K562 (cell line): Measurements from ENCODE around the gene TMSB4Y. TPM values are rescaled to one million over a fixed set of nuclear protein-coding genes. Genes with fewer than 3 reads are reported as not detected.

Experiments
- ATAC-seq: fragments of 200-7000 bp; cut with Tn5 transposase; 3 replicates; pipeline ENCODE4 v1.9.1; 2020; ENCODE audit warnings: moderate library complexity
- Bru-seq: library from RNA; stranded (reverse); fragments of 400-500 nt; gene quantifications from one replicate; lab custom pipeline; 2021; lab: Mats Ljungman, UMichigan
- BruChase-seq, 2 experiments: library from RNA; stranded (reverse); fragments of 400-500 nt; gene quantifications; one replicate each; lab custom pipeline; 2021; lab: Mats Ljungman, UMichigan
- BruUV-seq: library from RNA; stranded (reverse); fragments of 400-500 nt; replicated peaks from 2 replicates; lab custom pipeline; 2021; lab: Mats Ljungman, UMichigan
- CTCF ChIA-PET: fragments of 300-600 bp; formaldehyde crosslinking; extraction: SDS; loops from one replicate; lab custom pipeline; 2021; ENCODE audit warnings: low intra/inter-chr PET ratio; lab: Yijun Ruan, JAX
- POLR2A ChIA-PET: fragments of 300-600, 350-650 bp; sonication (Branson Sonifier 250); formaldehyde crosslinking; extraction: SDS; loops from one replicate; lab custom pipeline; 2021; ENCODE audit warnings: antibody characterized with exemption, inconsistent platforms; lab: Yijun Ruan, JAX
- DNase-seq, 4 experiments: peaks; one replicate each; pipeline versions ENCODE4 v3.0.0 to v3.0.0-alpha.2; 2011 to 2018; ENCODE audit warnings: low spot score in 3 of 4, mixed read lengths in 3 of 4; ENCODE audit errors: extremely low read depth in 1 of 4
- FAIRE-seq: peaks from 2 replicates; lab custom pipeline; 2011; peaks lifted over from hg19 to GRCh38; lab: Jason Lieb, UNC
- H2AFZ ChIP-seq: 2 replicates; pipeline ENCODE4 v1.6.0; 2011; ENCODE audit warnings: low read depth, low read length, control low read depth, inconsistent platforms
- H3K27ac ChIP-seq: fragments of 200-600 bp; 3 replicates; pipeline ENCODE4 v1.8.0; 2011; ENCODE audit warnings: low read depth, mild to moderate bottlenecking, control low read depth, inconsistent platforms, low read length, moderate library complexity, mixed read lengths; ENCODE audit errors: extremely low read depth
- H3K27me3 ChIP-seq, 2 experiments: fragments of 300-600 bp in 1 of 2; 2 replicates in 1 of 2; 3 replicates in 1 of 2; pipeline versions ENCODE4 v1.6.0 to v1.8.0; 2011; ENCODE audit warnings: inconsistent platforms in 2 of 2, low read length in 2 of 2, mild to moderate bottlenecking in 1 of 2, mixed read lengths in 1 of 2, moderate library complexity in 1 of 2; ENCODE audit not compliant: control insufficient read depth in 2 of 2, insufficient read depth in 2 of 2
- H3K36me3 ChIP-seq: fragments of 300-600 bp; 3 replicates; pipeline ENCODE4 v1.8.0; 2011; ENCODE audit warnings: mild to moderate bottlenecking, low read length, inconsistent platforms; ENCODE audit not compliant: control insufficient read depth, insufficient read depth
- H3K4me1 ChIP-seq, 2 experiments: fragments of 200-600 bp in 1 of 2; replicated peaks in 1 of 2; 2 replicates in 1 of 2; 3 replicates in 1 of 2; pipeline versions ENCODE4 v1.5.1 to v1.8.0; 2011; ENCODE audit warnings: inconsistent platforms in 2 of 2, low read length in 2 of 2, mild to moderate bottlenecking in 1 of 2, mixed read lengths in 1 of 2, moderate library complexity in 1 of 2; ENCODE audit not compliant: control insufficient read depth in 2 of 2, insufficient read depth in 2 of 2
- H3K4me2 ChIP-seq: 2 replicates; pipeline ENCODE4 v1.6.1; 2011; ENCODE audit warnings: low read length, control low read depth, inconsistent platforms, mixed read lengths; ENCODE audit not compliant: insufficient read depth
- H3K4me3 ChIP-seq: fragments of 200-600 bp; sonication (generic), shearing (Covaris generic); 2 replicates; pipeline ENCODE4 v1.5.1; 2016; ENCODE audit warnings: control low read depth, inconsistent platforms
- H3K79me2 ChIP-seq: fragments of 200-600 bp; 3 replicates; pipeline ENCODE4 v1.8.0; 2011; ENCODE audit warnings: low read length, inconsistent platforms; ENCODE audit not compliant: control insufficient read depth, insufficient read depth
- H3K9ac ChIP-seq, 2 experiments: 2 replicates each; pipeline versions ENCODE4 v1.6.0 to v1.6.1; 2011; ENCODE audit warnings: low read depth in 2 of 2, low read length in 2 of 2, control low read depth in 1 of 2, inconsistent platforms in 1 of 2, mild to moderate bottlenecking in 1 of 2, mixed read lengths in 1 of 2; ENCODE audit not compliant: insufficient read depth in 1 of 2
- H3K9me1 ChIP-seq: one replicate; pipeline ENCODE4 v1.6.0; 2011; ENCODE audit warnings: inconsistent platforms, mild to moderate bottlenecking, low read length, moderate library complexity; ENCODE audit not compliant: control insufficient read depth, insufficient read depth
- H3K9me3 ChIP-seq: replicated peaks from 2 replicates; pipeline ENCODE4 v1.5.1; 2011; ENCODE audit warnings: low read depth, low read length, inconsistent platforms; ENCODE audit not compliant: control insufficient read depth, insufficient read depth
- H4K20me1 ChIP-seq: replicated peaks from 2 replicates; pipeline ENCODE4 v1.6.1; 2011; ENCODE audit warnings: low read length, inconsistent platforms, mixed read lengths; ENCODE audit not compliant: control insufficient read depth, insufficient read depth
- ARID2 ChIP-seq: fragments of 450-650 bp; IDR thresholded peaks from 2 replicates; pipeline ENCODE4 v1.6.1; 2017; ENCODE audit warnings: antibody characterized with exemption, mild to moderate bottlenecking
- CBFA2T3 ChIP-seq: fragments of 450-650 bp; IDR thresholded peaks from 2 replicates; pipeline ENCODE4 v1.6.1; 2017
- ELF2 ChIP-seq: fragments of 250-450 bp; sonication (Bioruptor Pico); IDR thresholded peaks from 2 replicates; pipeline ENCODE4 v1.5.0; 2021; ENCODE audit warnings: mild to moderate bottlenecking
- LARP7 ChIP-seq: fragments of 450-650 bp; IDR thresholded peaks from 2 replicates; pipeline ENCODE4 v1.6.1; 2016
- NCOA6 ChIP-seq: fragments of 450-650 bp; IDR thresholded peaks from 2 replicates; pipeline ENCODE4 v1.6.1; 2017; ENCODE audit warnings: mild to moderate bottlenecking
- NFE2 ChIP-seq: IDR thresholded peaks from 2 replicates; pipeline ENCODE4 v1.6.1; 2014; ENCODE audit warnings: antibody characterized with exemption, low read depth
- NUFIP1 ChIP-seq: fragments of 450-650 bp; IDR thresholded peaks from 2 replicates; pipeline ENCODE4 v1.6.1; 2018; ENCODE audit not compliant: partially characterized antibody
- PHF21A ChIP-seq: fragments of 450-650 bp; IDR thresholded peaks from 2 replicates; pipeline ENCODE4 v1.6.1; 2017; ENCODE audit warnings: low read depth, borderline replicate concordance
- SIRT6 ChIP-seq: IDR thresholded peaks from one replicate; pipeline ENCODE4 v1.6.1; 2012; ENCODE audit warnings: low read depth, mild to moderate bottlenecking, control low read depth, inconsistent platforms, low read length, moderate library complexity
- SOX6 ChIP-seq: fragments of 450-650 bp; IDR thresholded peaks from 2 replicates; pipeline ENCODE4 v1.6.1; 2014; ENCODE audit warnings: mild to moderate bottlenecking
- ZC3H4 ChIP-seq: sonication (generic); formaldehyde crosslinking; IDR thresholded peaks from 2 replicates; pipeline ENCODE4 v1.9.0; 2021; ENCODE audit warnings: missing genetic modification reagents, borderline replicate concordance
- ZNF23 ChIP-seq: fragments of 250-450 bp; sonication (Bioruptor Pico); IDR thresholded peaks from 2 replicates; pipeline ENCODE4 v1.4.0; 2020; ENCODE audit warnings: mild to moderate bottlenecking
- ZNF232 ChIP-seq: sonication (generic); formaldehyde crosslinking; IDR thresholded peaks from 2 replicates; pipeline ENCODE4 v1.8.0; 2022; ENCODE audit warnings: mild to moderate bottlenecking, missing genetic modification reagents
- ZNF274 ChIP-seq: IDR thresholded peaks from 2 replicates; pipeline ENCODE4 v1.6.1; 2011; ENCODE audit warnings: low read depth, mild to moderate bottlenecking, low read length, moderate library complexity, borderline replicate concordance
- ZNF696 ChIP-seq: fragments of 250-450 bp; sonication (Bioruptor Pico); conservative IDR thresholded peaks from 2 replicates; pipeline ENCODE4 v1.4.0; 2020; ENCODE audit warnings: mild to moderate bottlenecking, moderate library complexity
- WGBS: fragments of 100-300 bp; shearing (Covaris generic); methylation state at CpG from one replicate; pipeline ENCODE4 v1.1.6; 2016; ENCODE audit warnings: low coverage, mixed read lengths; ENCODE audit not compliant: insufficient coverage; ENCODE audit errors: missing lambda C conversion rate; 5-methylcytosine and 5-hydroxymethylcytosine counted together
- in situ Hi-C: fragments of 300-500 bp; cut with MboI; formaldehyde crosslinking; loops from 4 replicates; pipeline ENCODE4 v1.15.0; 2018; ENCODE audit warnings: inconsistent platforms, mixed read lengths
- intact Hi-C: fragments of 100-400 bp; cut with micrococcal nuclease; formaldehyde crosslinking; loops from 2 replicates; pipeline ENCODE4 v1.14.2; 2022
- long read RNA-seq, 3 experiments: library from polyadenylated mRNA in 2 of 3; library from RNA in 1 of 3; unstranded in 2 of 3; stranded (forward) in 1 of 3; transcript quantifications; one replicate each; pipeline ENCODE4 v2.0.0, GENCODE V29; 2019 to 2022
- polyA minus RNA-seq, 3 experiments: library from RNA; depleted of rRNA, polyadenylated mRNA; stranded (reverse); fragments of >200 nt; gene quantifications; 2 replicates each; pipeline ENCODE4 v1.2.3, GENCODE V29; 2011
- polyA plus RNA-seq, 8 experiments: library from polyadenylated mRNA; depleted of rRNA in 4 of 8; stranded (reverse) in 5 of 8; unstranded in 3 of 8; fragments of >200 nt; fragmentation: Nextera tagmentation in 2 of 8; fragmentation: Illumina TruSeq in 1 of 8; extraction: Ambion mirVana in 2 of 8; extraction: Trizol in 1 of 8; gene quantifications; 2 replicates each; pipeline versions ENCODE4 v1.2.1 to v1.2.3, GENCODE V29; 2011 to 2014; ENCODE audit warnings: inconsistent platforms in 1 of 8, missing spikeins in 1 of 8
- total RNA-seq, 7 experiments: library from RNA; depleted of rRNA in 6 of 7; stranded (reverse); fragments of >200 nt in 6 of 7; fragmentation: Illumina TruSeq in 2 of 7; extraction: Trizol in 2 of 7; gene quantifications; 2 replicates each; pipeline versions ENCODE4 v1.2.1 to v1.2.3, GENCODE V29; 2011 to 2021; ENCODE audit warnings: low replicate concordance in 1 of 7
- TF ChIP-seq, protein P1 (sequence below): fragments of 450-650 bp; formaldehyde crosslinking; IDR thresholded peaks from 2 replicates; pipeline ENCODE4 v1.4.0; 2022; ENCODE audit warnings: missing genetic modification characterization
- TF ChIP-seq, protein P2 (sequence below): fragments of 450-650 bp; IDR thresholded peaks from 2 replicates; pipeline ENCODE4 v1.6.1; 2018; ENCODE audit warnings: mild to moderate bottlenecking, low read depth; ENCODE audit not compliant: partially characterized antibody
- TF ChIP-seq, protein P3 (sequence below): fragments of 250-450 bp; sonication (Bioruptor Pico); IDR thresholded peaks from 2 replicates; pipeline ENCODE4 v1.8.0; 2021; ENCODE audit warnings: moderate library complexity, mild to moderate bottlenecking, inconsistent platforms

The TMSB4Y gene
- total RNA-seq (2011; cell fraction: chromatin; rRNA removed; ENCODE audit: low replicate concordance), result not detected in 2 replicates
- not detected in 2 replicates for total RNA-seq (2011; cell fraction: nucleolus; rRNA removed)
- not detected in 2 replicates for total RNA-seq (2011; cell fraction: nucleoplasm; rRNA removed)
- total RNA-seq (2014; rRNA removed), result not detected in 2 replicates
- not detected in 2 replicates for total RNA-seq (2014; rRNA removed; fragmentation: Illumina TruSeq; extraction: Trizol)
- not detected in 2 replicates for total RNA-seq (2015; rRNA removed; fragmentation: Illumina TruSeq; extraction: Trizol)
- not detected in 2 replicates for total RNA-seq (2021)
- not detected in 2 replicates for polyA plus RNA-seq (2011; rRNA removed)
- not detected in 2 replicates for polyA plus RNA-seq (2011; cell fraction: cytosol; rRNA removed)
- polyA plus RNA-seq (2011; cell fraction: nucleus; rRNA removed), result not detected in 2 replicates
- not detected in 2 replicates for polyA plus RNA-seq (2012)
- not detected in 2 replicates for polyA plus RNA-seq (2014; fragmentation: Illumina TruSeq; extraction: Trizol)
- not detected for polyA plus RNA-seq (2014; fragmentation: Nextera tagmentation; extraction: Ambion mirVana)
- not detected in 2 replicates for polyA plus RNA-seq (2014; rRNA removed)
- polyA minus RNA-seq (2011; rRNA and poly(A)+ RNA removed), result not detected in 2 replicates
- polyA minus RNA-seq (2011; cell fraction: cytosol; rRNA and poly(A)+ RNA removed), result not detected in 2 replicates
- polyA minus RNA-seq (2011; cell fraction: nucleus; rRNA and poly(A)+ RNA removed), result not detected in 2 replicates
- not detected for Bru-seq, nascent RNA
- not detected for BruChase-seq, experiment 1, labeled RNA remaining after a 2-hour chase
- BruChase-seq, experiment 2, labeled RNA remaining after a 6-hour chase, result not detected
- long read RNA-seq, experiment 1, result 0 reads
- long read RNA-seq, experiment 2, result 0 reads
- long read RNA-seq, experiment 3, result 0 reads

DNA sequence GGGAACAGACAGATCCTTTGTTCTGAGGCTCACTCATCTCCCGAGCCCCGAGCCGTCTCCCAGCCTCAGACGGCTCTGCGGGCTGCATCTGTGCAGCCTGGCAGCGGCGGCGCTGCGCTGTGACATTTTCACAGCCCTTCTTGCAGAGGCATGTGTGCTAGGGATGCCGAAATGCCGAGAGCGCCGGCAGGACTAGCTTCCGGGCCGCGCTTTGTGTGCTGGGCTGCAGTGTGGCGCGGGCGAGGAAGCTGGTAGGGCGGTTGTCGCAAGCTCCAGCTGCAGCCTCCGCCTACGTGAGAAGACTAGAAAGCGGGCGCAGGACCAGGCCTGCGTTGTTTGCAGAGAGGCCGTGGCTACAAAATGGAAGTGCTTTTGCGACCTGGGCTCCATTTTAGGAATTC, at the start of gene TMSB4Y:
TMSB4Y (plus strand) TSS at position 332 of the 401 bp plus-strand sequence.
- no peak for TF ChIP-seq PHF21A
- TF ChIP-seq ARID2, result no peak
- no peak for TF ChIP-seq NCOA6
- no peak for TF ChIP-seq ZC3H4 (CRISPR knock-in tag)
- no peak for TF ChIP-seq CBFA2T3
- no peak for TF ChIP-seq NUFIP1
- no peak for TF ChIP-seq NFE2
- no peak for TF ChIP-seq SIRT6
- no peak for TF ChIP-seq SOX6
- no peak for TF ChIP-seq ELF2
- TF ChIP-seq ZNF23 (CRISPR knock-in tag), result no peak
- TF ChIP-seq, protein P1, sequence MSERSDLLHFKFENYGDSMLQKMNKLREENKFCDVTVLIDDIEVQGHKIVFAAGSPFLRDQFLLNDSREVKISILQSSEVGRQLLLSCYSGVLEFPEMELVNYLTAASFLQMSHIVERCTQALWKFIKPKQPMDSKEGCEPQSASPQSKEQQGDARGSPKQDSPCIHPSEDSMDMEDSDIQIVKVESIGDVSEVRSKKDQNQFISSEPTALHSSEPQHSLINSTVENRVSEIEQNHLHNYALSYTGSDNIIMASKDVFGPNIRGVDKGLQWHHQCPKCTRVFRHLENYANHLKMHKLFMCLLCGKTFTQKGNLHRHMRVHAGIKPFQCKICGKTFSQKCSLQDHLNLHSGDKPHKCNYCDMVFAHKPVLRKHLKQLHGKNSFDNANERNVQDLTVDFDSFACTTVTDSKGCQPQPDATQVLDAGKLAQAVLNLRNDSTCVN, result no peak
- no peak for TF ChIP-seq ZNF232 (CRISPR knock-in tag)
- TF ChIP-seq LARP7, result no peak
- TF ChIP-seq, protein P2, sequence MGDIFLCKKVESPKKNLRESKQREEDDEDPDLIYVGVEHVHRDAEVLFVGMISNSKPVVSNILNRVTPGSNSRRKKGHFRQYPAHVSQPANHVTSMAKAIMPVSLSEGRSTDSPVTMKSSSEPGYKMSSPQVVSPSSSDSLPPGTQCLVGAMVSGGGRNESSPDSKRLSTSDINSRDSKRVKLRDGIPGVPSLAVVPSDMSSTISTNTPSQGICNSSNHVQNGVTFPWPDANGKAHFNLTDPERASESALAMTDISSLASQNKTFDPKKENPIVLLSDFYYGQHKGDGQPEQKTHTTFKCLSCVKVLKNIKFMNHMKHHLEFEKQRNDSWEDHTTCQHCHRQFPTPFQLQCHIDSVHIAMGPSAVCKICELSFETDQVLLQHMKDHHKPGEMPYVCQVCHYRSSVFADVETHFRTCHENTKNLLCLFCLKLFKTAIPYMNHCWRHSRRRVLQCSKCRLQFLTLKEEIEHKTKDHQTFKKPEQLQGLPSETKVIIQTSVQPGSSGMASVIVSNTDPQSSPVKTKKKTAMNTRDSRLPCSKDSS, result no peak
- no peak for TF ChIP-seq ZNF696 (CRISPR knock-in tag)
- TF ChIP-seq, protein P3, sequence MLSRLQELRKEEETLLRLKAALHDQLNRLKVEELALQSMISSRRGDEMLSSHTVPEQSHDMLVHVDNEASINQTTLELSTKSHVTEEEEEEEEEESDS, result no peak
- no peak for TF ChIP-seq ZNF274
- H3K27me3 ChIP-seq, result no peaks in the 10 kb centered on the region
- ChIA-PET CTCF (no interaction called here), POLR2A (no interaction called here)
- no peaks in the 10 kb centered on the region for H3K9me3 ChIP-seq
- H3K4me1 ChIP-seq, result no peaks in the 10 kb centered on the region
- no peaks in the 10 kb centered on the region for H4K20me1 ChIP-seq
- no peak within 1 kb of the TSS for H3K9ac ChIP-seq
- intact Hi-C loops (no loop called here), in situ Hi-C loops (no loop called here)
- no peaks in the 10 kb centered on the region for H3K79me2 ChIP-seq
- H3K9me1 ChIP-seq, result no peaks in the 10 kb centered on the region
- H3K27ac ChIP-seq, result no peak within 1 kb of the TSS
- no TSS peak for BruUV-seq
- no peaks in the 10 kb centered on the region for H3K36me3 ChIP-seq
- WGBS, result no CpG with 5 or more reads among the region's 28 CpGs
- no peak within 1 kb of the TSS for H3K4me3 ChIP-seq
- H3K4me2 ChIP-seq, result no peak within 1 kb of the TSS
- no peak within 1 kb of the TSS for H2AFZ ChIP-seq
- no peak for ATAC-seq
- no peak for FAIRE-seq
- no peak for DNase-seq
